NK-92 (cell line): Measurements from ENCODE around the gene TRPM4.
"Not testable (repeated sequence)": the region's sequence is repeated elsewhere in the genome, so short reads cannot be mapped to it uniquely, and the experiment has no call there.

Source experiments
- DNase-seq: peaks from one replicate; lab custom pipeline; 2025; ENCODE audit not compliant: unreplicated experiment; lab: John Stamatoyannopoulos, UW

TRPM4 gene

DNA sequence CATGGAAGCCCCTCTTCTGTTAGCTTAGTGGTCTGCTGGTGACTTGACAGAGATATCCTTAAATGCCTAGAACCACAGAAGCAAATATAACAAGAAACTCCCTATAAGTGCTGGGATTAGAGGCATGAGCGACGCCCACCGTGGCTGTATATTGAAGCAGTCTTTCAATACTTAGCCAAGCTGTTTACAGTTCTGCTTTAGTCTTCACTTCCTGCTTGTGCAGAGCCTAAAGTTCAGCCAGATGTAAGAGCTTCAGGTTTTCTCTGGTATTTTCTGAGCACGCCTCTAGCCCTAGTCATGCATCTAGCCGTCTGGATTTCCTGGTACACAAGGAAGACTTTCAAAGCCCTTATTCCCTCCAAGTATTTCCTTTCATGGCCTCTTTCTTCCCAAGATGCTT is 28.5 kb downstream of the TRPM4 start:
- no peak for DNase-seq

DNA sequence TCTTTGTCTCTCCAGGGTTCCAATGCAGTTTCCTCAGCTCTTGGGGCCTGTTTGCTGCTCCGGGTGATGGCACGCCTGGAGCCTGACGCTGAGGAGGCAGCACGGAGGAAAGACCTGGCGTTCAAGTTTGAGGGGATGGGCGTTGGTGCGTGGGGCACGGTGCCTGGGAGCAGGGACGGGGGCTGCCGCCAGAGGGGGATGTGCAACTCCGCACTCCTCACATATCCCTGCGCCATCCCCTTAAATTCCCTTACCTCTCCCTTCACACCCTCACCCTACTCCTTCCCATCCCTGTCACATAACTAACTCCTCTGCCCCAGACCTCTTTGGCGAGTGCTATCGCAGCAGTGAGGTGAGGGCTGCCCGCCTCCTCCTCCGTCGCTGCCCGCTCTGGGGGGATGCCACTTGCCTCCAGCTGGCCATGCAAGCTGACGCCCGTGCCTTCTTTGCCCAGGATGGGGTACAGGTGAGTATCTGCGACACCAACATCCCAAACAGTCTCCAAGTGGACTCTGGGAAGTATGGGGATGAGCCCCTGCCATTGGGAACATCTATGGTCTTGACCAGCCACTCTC is 31.1 kb downstream of the TRPM4 start:
- no peak for DNase-seq

DNA sequence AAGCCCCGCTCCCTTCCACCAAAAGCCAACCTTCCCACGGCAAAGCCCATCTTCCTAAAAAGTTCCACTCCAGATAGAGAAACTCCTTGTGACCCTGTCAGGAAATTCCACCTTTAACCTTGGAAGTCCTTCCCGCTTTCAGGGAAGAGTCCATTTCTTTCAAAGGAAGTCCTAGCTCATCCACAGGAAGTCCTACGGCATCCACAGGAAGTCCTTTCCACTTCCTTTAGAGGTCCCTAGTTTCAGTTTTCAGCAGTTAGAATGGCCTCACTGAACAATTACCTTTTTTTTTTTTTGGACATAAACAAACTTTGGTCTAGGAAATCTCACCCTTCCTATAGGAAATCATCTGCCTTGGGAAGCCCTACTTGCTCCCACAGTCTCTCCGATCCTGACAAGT is 31.7 kb downstream of the TRPM4 start:
- DNase-seq: no peak

DNA sequence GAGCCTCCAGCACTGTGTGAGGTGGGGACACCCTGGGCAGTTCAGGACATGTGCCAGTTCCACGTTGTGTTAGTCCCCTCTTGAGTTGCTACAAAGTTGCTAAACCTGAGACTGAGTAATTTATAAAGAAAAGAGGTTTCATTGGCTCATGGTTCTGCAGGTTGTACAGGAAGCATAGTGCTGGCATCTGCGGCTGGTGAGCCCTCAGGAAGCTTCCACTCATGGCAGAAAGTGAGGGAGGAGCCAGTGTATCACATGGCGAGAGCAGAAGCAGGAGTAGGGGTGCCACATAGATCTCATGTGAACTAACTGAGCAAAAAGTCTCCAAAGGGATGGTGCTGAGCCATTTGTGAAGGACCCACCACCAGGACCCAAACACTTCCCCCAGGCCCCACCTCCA is 33.2 kb downstream of the TRPM4 start:
- DNase-seq: no peak

DNA sequence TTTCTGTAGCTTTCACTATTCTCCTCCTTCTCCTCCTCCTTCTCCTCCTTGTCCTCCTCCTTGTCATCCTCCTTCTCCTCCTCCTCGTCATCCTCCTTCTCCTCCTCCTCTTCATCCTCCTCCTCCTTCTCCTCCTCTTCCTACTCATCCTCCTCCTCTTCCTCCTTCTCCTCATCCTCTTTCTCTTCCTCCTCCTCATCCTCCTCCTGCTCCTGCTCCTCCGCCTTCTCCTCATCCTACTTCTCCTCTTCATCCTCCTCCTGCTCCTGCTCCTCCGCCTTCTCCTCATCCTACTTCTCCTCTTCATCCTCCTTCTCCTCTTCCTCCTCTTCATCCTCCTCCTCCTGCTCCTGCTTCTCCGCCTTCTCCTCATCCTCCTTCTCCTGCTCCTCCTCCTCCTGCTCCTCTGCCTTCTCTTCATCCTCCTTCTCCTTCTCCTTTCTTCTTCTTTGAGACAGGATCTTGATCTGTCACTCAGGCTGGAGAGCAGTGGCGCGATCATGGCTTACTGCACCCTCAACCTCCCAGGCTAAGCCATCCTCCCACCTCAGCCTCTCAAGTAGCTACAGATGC is 36.3 kb downstream of the TRPM4 start:
- DNase-seq: no peak

DNA sequence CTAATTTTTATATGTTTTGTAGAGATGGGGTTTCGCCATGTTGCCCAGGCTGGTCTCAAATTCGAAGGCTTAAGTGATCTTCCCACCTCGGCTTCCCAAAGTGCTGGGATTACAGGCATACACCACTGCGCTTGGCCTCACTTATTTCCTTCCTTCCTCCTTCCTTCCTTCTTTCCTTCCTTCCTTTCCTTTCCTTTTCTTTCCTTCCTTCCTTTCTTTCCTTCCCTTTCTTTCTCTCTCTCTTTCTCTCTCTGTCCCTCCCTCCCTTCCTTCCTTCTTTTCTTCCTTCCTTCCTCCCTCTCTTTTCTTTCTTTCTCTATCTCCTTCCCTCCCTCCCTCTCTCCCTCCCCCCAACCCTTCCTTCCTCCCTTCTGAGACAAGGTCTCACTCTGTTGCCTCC is 36.8 kb downstream of the TRPM4 start:
- no peak for DNase-seq

DNA sequence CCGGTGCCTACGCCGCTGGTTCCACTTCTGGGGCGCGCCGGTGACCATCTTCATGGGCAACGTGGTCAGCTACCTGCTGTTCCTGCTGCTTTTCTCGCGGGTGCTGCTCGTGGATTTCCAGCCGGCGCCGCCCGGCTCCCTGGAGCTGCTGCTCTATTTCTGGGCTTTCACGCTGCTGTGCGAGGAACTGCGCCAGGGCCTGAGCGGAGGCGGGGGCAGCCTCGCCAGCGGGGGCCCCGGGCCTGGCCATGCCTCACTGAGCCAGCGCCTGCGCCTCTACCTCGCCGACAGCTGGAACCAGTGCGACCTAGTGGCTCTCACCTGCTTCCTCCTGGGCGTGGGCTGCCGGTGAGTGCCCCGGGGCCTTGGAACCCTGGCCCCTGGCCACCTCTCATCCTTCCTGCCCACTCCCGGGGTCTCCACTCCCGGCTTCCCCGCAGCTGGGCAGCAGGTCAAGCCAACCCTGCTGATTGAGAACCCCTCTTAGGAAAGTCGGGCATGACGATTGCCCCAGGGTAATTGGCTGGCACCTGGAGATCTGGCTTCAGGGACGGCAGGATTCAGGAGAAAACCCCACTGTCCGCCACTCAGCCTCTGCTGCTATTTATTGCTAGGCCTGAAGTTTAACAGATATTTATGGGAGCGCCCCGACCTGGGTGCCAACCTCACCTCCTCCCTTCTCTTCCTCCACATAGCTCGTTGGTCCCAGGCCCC is 39.1 kb downstream of the TRPM4 start:
- DNase-seq: no peak

DNA sequence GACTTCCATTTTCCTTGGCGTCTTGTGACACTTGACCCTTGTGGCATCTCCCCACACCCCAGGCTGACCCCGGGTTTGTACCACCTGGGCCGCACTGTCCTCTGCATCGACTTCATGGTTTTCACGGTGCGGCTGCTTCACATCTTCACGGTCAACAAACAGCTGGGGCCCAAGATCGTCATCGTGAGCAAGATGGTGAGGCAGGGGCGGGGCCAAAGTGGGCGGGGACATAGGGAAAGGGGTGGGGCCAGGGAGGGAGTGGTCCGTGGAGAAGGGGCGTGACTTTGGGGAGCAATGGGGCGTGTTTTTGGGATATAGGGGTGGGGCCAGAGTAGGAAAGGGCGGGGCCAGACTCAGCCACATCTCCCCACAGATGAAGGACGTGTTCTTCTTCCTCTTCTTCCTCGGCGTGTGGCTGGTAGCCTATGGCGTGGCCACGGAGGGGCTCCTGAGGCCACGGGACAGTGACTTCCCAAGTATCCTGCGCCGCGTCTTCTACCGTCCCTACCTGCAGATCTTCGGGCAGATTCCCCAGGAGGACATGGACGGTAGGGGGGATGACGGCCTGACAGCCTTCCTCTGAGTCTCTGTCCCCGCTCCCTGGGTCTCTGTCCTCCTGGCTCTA is 42.8 kb downstream of the TRPM4 start:
- no peak for DNase-seq

DNA sequence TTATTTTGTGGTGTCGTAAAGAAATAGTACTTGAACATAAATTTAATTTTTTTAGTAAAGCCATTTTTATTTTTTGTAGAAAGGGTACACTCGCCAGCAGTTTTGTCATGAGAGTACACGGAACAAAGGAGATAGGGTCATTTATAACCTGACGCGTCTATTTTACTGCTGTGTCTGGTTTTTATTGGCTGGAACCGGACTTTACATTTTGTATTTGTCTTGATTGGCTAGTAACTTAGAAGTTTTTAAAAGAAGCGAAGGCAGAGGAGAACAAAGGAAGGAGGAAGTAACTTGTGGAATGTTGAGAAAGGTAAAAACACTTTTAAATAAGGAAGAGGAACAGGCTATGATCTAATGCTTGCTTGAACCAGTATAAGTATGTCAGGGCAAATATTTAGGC is 43.5 kb downstream of the TRPM4 start:
- no peak for DNase-seq

DNA sequence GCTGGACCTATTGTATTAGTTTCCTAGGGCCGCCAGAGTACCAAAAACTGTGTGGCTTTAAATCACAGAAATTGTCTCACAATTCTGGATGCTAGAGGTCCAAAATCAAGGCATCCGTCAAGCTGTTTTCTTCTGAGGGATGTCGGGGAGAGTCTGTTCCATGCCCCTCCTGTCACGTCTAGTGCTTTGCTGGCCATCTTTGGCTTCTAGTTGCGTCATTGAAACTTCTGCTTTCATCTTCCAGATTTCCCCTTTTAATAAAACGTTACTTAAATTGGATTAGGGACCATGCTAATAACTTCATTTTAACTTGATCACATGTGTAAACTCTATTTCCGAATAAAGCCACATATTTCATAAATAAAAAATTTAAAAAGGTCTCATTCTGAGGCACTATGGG is 47.5 kb downstream of the TRPM4 start:
- DNase-seq: no peak

DNA sequence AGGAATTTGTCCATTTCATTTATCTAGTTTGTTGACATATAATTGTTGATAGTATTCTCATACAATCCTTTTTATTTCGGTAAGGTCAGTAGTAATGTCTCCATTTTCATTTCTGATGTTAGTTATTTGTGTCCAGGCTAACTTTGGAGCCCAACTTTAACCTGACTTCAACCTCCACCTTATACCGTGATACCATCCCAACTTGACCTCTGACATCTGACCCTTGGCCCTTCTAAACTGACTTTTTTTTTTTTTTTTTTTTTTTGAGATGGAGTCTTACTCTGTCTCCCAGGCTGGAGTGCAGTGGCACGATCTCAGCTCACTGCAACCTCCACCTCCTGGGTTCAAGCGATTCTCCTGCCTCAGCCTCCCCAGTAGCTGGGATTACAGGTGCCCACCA is 51.9 kb downstream of the TRPM4 start:
- not testable (repeated sequence) for DNase-seq

DNA sequence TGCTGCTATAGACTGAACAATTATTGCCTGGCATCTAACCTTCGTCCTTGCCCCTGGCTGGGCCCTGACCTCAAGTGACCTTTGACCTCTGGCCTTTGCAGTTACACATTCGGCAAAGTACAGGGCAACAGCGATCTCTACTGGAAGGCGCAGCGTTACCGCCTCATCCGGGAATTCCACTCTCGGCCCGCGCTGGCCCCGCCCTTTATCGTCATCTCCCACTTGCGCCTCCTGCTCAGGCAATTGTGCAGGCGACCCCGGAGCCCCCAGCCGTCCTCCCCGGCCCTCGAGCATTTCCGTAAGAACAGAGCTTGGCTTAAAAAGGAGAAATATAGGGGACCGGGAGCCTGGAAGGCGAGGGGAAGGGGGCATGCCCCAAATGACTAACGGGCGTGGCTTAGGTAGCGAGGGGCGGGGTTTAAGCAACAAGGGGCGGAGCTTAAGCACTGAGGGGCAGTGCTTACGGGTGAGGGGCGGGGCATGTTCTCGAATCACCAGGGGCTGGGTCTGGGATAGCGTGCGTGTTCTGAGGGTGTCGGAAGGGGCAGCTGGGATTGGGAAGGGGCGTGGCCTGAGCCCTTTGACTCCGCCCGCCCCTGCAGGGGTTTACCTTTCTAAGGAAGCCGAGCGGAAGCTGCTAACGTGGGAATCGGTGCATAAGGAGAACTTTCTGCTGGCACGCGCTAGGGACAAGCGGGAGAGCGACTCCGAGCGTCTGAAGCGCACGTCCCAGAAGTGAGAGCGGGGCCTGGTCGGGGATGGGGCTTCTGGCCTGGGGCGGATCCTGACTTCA is 52.7 kb downstream of the TRPM4 start:
- DNase-seq: no peak

DNA sequence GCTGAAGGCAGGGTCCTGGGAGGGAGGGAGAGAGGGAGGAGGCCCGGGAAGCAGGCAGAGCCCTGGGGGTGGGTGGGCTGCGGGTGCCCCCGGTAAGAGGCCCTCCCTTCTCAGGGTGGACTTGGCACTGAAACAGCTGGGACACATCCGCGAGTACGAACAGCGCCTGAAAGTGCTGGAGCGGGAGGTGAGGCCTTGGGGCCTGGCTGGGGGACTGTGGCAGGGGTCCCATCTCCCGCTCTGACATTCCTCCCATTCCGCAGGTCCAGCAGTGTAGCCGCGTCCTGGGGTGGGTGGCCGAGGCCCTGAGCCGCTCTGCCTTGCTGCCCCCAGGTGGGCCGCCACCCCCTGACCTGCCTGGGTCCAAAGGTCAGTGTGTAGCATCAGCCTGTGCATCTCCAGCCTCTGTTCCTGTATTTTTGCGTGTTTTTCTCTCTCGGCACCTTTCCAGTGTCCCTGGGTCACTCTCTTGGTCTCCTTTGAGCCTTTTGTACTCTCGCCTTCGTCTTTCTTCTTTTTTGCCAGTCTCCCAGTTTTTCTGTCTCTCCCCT is 53.4 kb downstream of the TRPM4 start:
- no peak for DNase-seq

DNA sequence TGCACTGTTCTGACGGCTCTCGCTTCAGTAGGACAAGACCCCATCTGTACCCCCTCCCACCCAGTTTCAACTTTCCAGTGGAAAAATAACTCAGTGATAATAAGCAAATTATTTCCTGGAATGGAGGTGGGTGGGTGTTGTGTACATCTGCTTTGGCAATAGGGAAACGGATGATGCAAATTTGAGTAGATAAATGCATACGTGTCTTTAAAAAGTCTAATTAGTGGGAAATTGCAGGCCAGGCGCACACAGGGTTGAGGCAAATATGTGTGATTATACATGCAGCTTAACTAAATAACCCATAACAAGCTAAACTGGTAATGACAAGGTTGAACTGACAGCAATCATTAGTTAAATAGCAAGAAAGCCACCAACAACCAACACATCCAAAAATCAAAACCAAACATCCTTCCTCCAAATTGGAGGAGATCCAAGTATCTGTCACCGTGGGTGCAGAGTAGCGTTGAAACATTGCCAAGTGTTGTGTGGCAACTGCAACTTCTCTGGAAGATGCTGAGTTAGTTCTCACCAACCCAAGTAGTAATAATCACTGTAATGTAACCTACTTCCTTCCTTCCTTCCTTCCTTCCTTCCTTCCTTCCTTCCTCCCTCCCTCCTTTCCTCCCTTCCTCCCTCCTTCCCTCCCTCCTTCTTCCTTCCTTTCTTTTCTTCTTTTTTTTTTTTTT is 54.6 kb downstream of the TRPM4 start:
- no peak for DNase-seq

DNA sequence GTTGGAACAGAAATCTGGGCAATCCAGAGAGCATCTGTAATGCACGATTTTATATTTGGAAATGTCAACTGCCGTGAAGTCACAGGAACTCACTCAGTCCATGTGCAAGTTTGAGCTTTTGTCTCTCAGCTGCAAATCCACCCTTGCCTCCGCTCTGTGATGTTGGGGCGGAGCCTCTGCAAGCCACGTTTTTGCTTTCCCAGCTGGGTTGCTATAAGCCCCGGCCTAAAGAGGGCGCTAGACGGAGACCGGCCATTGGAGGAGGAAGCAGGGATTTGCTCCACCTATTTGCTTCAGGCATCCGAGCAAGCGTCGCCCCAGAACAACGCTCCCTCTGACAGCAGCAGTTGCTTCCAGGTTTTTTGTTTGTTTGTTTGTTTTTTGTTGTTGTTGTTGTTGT is 56.2 kb downstream of the TRPM4 start:
- DNase-seq: no peak

DNA sequence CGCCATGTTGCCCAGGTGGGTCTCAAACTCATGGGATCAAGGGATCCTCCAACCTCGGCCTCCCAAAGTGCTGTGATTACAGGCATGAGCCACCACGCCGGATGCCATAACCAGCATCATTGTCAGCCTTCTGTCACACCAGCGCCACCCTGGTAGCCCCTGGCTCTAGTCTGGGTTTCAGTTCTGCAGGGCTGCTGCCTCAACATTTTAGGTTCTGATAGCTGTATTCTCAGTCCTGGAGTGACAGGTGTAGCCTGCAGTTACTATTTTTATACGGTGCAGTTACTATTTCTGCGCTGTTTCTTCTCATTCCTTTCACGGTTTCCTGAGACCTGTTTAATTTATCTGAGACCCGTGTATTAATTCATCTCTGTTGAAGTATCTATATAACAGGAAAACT is 57.1 kb downstream of the TRPM4 start:
- DNase-seq: no peak

DNA sequence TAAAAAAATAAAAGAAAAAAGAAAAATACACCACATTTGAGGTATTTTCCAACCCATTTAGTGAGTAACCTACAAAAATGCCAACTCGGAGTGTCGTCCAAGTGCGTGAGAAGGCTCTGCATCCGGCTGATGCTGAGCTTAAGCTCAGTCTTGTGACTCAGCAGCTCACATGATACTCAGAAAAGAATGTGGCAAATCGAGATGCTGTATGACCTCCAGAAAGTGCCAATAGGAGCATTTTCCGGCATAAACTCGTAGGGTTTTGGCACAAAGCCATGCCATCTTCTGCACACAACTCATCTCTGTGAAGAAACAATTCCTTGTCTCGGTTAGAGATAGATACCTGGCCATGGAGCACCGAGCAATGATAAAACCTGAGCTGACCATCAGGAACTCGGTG is 58.5 kb downstream of the TRPM4 start:
- DNase-seq: no peak

DNA sequence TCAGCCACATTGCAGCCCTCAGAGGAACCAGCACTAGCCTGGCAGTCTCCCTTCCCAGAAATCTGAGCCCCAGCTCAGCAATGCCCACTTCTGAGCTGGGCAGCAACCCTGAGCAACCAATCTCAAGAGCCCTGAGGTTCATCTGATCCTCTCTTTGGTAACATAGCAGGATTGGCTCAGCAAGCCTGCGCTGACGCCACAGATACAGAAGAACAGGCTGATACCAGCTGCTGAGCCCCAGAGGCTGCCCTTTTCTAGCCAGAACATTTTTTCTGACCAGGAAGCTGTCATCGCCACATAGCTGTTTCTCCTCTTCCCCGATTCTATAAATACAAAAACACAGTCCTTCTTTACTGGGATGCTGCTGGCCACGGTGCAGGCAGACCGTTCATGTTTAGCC is 59.8 kb downstream of the TRPM4 start:
- no peak for DNase-seq

DNA sequence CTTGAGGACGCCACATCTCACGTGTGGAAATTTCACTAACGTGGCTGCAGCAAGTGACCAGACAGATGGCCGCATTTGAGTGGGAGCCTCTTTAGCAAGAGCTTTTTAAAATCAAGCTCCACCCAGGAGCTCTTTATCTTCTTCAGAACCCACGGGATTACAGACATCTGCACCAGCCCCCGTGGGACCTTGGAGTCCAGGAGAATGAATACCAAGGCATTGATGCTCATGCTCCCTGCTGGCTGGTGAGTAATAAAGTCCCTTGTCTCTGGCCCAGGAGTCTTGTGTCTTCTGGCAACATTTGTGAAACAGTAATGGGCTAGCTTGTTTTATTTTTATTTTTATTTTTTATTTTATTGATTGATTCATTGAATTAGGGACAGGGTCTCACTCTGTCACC is 64.4 kb downstream of the TRPM4 start:
- DNase-seq: no peak

DNA sequence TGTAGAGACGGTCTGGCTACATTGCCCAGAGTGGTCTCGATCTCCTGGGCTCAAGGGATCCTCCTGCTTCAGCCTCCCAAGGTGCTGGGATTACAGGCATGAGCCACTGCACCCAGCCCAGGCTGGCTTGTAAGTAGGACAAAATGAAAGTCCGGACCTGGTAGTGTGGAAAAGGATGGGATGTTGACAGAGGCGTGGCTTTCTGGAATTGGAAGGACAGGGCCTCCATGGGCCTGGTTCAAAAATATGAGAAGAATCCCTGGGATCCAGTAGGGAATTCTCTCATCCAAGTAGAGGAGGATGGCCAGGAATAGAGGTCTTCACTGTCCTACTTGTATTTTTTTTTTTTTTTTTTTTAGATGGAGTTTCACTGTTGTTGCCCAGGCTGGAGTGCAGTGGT is 64.9 kb downstream of the TRPM4 start:
- DNase-seq: no peak

DNA sequence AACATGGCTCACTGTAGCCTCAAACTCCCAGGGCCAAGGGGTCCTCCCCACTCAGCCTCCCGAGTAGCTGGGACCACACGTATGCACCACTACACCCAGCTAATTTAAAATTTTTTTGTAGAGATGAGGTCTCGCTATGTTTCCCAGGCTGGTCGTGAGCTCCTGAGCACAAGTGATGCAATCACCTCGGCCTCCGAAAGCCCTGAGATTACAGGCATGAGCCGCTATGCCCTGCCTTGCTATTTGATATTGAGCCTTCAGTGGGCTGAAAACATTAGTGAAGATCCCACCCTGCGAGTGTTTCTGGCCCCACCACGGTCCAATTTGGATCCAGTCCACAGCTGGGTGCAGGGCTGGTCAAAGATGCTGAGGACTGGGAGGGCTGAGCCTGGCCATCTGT is 65.9 kb downstream of the TRPM4 start:
- DNase-seq: no peak
